Fibroblast of gingiva (primary cell): ENCODE results near the gene CER1.

Source experiments
- DNase-seq: peaks from one replicate; pipeline ENCODE4 v3.0.0-alpha.2; 2011; ENCODE audit warnings: low read depth

The CER1 gene, protein sequence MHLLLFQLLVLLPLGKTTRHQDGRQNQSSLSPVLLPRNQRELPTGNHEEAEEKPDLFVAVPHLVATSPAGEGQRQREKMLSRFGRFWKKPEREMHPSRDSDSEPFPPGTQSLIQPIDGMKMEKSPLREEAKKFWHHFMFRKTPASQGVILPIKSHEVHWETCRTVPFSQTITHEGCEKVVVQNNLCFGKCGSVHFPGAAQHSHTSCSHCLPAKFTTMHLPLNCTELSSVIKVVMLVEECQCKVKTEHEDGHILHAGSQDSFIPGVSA

DNA sequence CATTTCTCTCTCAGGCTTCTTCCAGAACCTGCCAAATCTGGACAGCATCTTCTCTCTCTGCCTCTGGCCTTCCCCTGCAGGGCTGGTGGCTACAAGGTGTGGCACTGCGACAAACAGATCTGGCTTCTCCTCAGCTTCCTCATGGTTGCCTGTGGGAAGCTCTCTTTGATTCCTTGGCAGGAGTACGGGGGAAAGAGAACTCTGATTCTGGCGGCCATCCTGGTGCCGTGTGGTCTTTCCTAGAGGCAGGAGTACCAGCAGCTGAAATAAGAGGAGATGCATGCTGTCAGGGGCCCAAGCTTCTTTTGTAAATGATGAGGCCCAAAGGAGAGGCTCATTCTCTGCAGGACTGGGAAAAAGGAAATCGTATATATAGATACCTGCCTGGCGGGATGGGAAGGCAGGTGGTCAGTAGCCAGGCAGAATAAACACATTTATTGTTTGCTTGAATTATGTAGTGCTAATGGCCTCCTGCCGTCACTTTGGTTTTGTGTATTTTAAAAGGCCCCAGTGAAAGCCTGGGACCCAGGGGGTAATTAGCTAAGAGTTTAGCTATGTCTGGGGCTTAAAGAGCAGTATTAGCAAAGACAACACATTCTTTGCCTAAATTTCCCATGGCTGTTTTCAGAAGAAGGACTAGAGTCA lies at the start of gene CER1:
Gene CER1, minus strand, starts transcription at position 343 of the 645 bp plus-strand sequence. Its CDS starts 61 bp downstream, at position 282.
- no peak for DNase-seq

DNA sequence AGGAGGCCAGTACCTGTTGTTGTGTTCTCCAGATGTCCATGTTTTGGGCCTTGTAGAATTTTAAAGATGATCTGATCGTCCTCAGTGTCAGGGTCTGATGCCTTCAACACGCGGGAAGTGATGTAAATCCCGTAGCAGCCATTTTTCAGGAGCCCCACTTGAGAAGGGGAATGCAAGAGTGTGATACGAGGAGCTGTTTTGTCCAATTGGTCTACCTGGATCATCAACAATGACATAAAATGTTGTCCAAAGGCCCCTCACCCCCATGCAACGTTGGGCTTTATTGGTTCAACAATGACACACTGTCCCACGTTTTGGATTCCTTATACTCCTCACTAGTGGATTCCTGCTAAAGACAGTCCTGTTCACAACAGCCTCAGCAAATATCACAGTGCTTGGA lies 48.1 kb upstream of the CER1 start:
- no peak for DNase-seq

DNA sequence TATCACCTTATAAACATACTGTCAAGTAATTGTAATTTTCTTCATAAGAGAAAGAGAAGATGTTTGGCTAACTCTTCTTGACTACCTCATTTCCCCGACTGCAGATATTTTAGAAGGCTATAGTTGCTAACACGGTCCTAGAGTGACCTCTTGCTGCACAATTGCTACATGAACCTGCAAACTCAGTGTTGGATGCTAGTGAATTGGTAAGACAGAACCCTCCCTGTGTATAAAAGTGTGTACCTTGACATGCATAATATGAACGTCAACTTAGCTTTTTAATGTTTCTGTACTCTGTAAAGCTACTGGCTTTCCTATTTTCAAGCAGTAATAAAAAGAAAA lies 46.7 kb upstream of the CER1 start:
- DNase-seq = peak; percentile 30

DNA sequence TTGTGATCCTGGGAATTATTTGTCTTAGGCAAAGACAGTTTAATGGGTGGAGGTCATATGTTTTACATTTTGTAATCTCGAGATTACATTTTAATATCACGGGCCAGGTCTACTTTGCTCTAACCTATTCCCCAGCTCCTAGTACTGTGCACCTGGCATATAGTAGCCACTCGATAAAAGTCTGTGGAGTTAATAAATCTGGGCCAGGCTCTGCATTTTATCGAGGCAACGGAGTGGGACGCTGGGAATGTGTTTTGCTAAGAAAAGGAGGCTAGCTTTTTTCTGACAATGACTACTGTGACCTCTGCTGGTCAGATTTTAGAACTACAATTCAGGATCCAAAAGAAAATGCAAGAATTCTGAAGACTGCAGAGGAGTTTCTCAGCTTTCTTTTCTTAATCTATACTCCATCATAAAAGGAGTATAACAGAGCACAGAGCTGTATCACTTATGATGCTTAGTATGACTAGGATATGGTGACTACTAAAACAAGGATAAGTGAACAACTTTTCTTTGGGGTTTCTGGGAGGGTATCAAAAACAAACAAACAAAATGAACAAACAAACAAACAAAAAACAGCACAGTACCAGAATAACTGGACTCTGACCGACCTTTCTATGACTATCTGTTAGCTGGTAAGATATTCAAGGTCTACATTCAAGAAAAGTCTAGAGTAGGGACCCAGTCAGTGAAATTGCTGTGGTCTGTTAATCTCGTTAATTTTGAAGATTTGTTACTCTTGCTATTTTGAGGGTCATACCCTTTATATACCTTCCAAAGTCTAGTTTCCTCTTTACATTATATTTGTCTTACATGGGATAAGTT lies 46.1 kb upstream of the CER1 start:
- DNase-seq = peak; percentile 52

DNA sequence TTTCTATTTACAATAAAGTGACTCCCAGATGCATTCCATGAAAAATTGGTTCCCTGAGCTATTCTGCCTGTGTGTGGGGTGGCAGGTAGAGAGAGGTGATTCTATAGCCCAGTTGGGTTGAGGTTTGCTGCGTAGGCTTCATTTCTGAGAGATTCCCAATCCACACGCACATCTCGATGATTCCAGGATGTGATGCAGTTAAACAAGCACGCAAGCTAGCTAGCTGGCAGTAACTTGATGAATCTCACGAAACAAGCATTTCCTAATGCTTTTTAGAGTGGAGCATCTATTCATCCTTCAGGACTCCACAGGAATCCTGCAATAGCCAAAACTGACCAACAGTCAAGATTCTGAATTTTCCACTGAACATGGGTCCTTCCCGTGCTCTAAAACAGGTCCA lies 43.8 kb upstream of the CER1 start:
- DNase-seq = peak; percentile 82

DNA sequence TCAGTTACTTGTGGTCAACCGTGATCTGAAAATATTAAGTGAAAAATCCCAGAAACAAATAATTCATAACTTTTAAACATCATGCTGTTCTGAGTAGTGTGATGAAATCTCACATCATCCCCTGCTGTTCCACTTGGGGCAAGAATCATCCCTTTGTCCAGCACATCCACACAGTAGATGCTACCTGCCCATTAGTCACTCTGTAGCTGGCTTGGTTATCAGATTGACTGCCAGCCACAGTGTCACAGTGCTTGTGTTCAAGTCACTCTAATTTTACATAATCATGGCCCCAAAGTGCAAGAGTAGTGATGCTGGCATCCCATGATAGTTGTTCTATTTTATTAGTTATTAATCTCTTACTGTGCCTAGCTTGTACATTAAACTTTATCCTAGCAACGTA lies 39.1 kb upstream of the CER1 start:
- no peak for DNase-seq

DNA sequence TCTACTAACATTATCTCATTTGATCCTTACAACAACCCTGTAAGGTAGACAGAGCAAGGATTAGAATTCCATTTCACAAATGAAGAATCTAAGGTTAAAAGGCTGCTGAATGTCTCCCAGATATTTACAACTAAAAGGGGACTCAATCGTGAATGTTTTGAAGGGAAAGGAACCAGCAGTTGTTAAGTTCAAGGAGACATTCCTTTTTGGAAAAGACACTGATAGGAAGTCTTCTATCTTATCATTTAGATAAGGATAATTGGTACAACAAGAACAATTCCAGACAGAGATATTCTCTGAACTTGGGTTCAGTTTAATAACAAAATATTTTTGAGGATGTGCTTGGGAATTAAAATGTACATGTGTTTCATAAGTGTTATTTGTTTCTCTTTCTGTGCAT lies 37.5 kb upstream of the CER1 start:
- no peak for DNase-seq

DNA sequence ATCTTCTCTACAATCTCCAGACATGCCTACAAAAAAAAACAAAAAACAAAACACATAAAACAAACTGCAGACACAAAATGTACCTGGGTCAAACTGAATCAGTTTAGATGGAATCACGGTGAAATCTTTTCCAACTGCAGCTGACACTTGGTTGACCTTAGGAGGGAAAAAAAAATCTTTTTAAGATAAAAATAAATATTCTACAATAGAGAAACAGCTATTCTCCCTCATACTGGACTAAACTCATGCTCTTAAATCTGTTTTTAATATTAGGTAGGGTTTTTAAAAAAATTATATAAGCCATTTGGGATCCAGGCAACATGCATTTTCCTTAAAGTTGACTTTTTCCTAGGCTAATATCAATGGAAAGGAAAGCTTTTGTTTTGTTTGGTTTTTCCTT lies 33.8 kb upstream of the CER1 start:
- DNase-seq = no peak

DNA sequence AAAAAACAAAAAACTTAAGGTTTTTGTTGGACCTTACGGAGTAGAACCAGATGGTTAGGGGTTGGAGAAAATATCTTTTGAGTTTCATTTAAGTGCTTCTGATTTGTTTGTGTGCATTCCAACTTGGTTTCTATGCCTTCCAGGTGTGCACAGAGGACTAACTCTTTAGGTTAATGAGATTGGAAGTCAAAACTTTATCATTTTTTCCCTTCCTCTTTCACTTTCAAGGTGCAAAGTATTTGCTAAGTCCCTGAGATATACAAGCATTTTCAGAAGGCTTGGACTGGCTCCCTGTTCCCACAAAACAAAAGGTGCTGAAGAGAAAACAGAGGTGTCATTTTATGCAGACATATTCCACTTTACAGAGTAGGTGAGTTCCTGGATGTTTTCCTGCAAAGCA lies 30.3 kb upstream of the CER1 start:
- no peak for DNase-seq

DNA sequence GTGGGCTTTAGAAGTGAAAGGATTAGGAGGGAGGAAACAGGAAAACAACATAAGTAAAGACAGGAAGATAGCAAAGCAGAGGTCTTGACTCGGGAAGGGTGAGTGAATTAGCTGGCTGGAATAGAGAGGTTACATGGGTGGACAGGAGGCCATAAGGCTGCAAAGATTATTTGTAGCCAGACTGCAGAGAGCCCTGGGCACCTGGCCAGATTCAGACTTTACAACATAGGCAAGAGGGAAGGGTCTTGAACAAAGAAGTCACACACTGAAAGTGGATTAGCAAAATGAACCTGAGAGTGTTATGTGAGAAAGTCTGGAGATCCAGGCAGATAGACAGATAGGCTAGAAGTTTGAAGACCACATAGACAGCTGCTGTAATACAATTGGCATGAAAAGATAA lies 29.7 kb upstream of the CER1 start:
- no peak for DNase-seq

DNA sequence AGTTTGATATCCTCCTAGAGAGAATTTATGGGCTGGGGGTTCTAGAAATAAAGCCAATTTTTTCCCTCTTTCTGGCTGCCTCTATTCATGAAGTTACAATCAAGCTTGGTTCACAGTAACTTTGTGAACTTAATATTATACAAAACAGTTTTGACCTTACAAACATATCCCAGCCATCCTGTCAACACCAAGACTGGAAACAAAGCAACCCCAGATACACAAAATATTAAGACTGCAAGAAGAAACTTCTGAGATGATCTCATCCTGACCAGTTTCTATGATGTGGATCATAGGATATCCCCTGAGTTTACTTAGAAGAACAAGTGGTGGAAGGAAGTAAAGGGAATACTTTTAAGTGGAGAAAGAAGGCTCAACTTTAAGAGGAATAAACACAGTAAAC lies 28.3 kb upstream of the CER1 start:
- DNase-seq = no peak

DNA sequence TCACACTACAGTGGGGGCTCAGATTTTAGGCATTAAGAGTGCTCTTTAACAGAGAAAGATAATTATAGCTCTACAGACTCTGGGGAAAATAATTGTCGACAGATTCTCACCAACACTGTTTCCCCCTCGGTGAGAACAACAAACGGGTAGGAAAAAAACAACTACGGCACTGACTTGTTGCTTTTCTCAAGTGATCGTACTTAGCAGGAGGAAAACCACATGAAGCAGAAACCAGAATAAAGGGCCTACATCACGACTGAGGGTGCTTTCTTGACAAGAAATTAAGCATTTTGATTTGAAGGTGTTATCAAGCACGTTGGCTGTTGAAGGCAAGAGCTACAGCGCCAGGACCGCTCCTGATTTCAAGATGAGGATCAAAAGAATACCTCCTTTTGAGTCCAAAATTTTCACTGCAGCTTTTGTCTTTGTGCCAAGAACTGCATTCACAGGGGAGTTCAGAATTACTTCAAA lies 27.2 kb upstream of the CER1 start:
- DNase-seq = no peak

DNA sequence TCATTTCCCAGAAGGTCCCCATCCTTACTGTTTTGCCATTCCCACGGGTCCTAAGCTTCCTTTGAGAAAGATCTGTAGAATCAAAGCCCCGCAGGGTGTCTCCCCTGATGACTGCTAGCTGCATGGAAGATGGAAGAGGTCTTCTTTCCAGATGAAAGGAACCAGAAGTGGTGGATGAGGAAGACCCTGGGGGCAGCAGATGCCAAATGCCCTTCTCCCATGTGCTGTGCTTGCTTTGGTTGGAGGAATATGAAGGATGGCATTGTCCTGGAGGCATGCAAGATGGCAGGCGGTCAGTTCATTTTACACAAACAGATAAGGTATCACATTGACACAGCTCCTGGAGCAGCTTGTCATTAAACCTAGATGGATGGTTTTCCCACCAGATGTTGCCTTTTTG lies 25.8 kb upstream of the CER1 start:
- no peak for DNase-seq

DNA sequence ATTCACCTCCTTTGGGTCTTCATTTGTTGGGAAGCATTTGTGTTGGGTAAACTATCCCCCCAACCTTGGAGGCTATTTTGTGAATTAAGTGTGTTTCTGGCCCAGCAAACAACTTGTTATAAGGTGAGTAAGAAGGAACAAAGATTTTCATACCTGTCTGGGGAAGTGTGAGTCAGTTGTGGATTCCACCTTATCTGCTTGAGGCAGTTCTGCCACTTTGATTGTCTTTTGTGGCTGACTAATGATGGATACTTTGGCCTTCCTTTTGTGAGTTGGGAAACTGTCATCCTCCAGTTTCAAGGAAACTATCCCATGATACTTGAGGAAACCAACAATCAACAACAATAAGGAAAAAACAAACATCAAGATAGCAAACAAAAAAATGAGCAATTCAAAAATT lies 24.6 kb upstream of the CER1 start:
- DNase-seq = no peak

DNA sequence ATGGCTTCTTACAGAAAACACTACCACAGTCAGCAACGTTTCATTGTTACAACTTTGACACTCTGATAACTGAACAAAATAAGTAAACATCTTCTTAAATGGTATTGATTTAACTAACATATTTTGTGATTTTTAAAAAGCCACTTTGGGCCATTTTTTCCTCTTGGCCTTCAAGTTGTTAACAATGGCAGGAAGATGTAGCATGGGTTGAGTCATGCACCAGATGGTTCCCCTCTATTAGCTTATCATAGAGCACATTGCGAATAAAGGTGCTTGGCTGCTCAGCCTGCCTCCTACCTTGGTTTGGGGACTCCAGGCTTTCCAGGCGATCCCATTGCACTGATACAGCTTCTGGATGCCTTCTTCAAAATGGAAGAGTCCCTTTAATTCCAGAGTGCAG lies 24.1 kb upstream of the CER1 start:
- no peak for DNase-seq

DNA sequence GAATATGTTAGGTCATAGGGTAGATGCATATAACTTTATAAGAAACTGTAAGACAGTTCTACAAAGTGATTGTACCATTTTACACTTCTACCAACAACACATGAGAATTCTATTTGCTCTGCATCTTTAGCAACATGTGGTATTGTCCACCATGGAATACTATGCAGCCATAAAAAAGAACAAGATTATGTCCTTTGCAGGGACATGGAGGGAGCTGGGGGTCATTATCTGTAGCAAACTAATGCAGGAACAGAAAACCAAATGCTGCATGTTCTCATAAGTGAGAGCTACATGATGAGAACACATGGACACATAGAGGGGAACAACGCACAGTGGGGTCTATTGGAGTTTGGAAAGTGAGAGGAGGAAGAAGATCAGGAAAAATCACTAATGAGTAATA lies 22.2 kb upstream of the CER1 start:
- DNase-seq = no peak

DNA sequence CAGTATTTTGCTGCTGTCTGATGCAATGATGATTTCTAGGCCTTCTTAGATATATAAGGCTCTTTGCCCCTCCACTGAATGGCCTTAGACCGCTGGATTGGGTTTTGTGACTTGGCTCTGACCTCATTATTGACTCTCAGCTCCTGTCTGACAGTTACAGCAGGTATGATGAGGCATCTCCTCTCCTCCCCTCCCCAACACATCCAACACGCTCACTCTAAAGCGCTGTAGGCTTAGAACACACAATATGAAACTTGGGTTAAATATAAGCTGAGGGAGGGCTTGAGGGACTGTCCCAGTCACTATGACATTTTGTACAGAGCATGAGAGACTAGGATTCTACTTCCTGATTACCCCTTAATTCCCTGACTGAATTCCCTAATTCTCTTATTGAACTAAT lies 18.8 kb upstream of the CER1 start:
- DNase-seq = no peak

DNA sequence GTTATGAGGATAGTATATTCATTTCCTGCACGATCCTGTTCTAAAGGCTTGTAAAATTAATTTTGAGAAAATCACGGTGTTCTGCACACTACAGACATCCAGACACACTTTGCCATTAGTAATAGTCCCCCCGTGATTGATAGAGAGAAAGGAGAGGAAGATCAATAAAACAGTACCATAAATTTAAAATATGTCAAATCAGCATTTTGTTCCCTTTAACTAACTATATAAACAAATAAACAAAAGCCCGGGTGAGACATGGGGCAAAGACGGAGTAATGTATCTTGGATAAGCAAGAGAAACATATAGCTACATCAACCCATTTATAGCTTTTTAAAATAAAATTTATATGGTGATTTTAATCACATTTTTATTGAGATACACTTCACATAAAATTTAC lies 10.6 kb upstream of the CER1 start:
- no peak for DNase-seq

DNA sequence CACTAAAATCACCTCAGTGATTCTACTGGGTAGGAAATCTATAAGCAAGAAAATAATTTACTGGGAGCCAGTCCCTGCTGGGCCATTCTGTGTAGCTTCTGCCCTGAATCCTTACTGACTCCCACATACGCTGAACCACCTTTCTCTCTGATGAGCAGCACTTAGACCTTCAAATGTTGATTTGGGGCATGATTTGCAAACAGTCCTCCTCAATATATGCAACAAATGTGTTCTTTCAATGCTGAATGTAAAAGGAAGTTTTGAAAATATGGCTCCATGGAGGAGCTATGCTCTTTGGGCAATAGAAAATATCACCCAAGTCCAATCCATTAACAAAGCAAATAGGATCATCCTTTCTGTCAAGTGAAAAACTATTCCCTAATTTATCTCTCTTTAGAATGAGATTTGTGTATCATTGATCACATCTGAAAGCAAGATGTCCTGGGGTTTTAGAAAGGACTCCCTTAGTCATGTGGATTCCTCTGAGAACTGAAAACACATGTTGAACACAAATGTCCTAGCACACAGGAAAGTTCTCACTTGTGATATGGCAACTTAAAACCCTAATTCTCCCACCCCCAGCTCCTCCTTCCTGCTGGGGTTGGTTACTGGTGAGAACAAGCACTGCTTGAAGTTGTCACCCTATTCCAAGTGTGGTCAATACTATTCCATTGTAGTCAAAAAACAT lies 8.9 kb upstream of the CER1 start:
- DNase-seq = no peak

DNA sequence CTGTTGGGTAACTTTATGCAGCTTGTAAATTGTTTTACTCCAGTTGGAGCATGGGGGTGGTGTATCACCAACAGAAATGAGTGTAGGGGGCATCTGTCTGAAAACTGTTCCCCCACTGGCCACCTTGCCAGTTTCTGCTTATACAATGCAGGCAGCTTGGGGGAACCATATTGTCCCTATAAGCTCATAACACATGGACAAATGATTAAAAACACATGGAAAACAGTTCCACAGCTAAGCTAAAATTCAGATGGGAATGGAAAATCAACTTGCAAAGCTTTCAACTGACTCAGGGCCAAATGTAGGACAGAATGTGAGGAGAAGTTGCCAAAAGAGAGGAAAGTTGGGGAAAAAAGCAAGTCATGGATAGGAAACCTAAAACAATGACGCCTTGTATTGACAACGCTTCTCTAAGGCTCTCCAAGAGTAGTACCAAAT lies 7.9 kb upstream of the CER1 start:
- peak; percentile 40 for DNase-seq

DNA sequence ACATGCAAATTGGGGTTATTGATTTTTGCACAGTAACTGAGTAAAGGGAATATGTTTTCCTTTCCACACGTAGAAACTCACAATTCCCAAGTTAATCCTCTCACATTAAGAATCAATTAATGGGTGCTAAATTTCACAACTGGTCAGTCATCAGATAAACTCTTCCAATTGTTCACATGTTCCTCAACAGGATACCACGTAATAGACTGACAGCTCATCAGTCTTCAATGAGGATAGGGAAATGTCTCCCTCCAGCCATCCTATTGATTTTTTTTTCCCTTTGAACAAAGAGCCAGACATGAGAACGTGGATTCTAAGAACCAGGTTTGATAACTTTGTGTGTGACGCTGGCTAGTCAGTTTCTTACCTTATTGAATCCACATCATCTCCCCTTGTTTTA lies 768 bp upstream of the CER1 start:
- DNase-seq = no peak

DNA sequence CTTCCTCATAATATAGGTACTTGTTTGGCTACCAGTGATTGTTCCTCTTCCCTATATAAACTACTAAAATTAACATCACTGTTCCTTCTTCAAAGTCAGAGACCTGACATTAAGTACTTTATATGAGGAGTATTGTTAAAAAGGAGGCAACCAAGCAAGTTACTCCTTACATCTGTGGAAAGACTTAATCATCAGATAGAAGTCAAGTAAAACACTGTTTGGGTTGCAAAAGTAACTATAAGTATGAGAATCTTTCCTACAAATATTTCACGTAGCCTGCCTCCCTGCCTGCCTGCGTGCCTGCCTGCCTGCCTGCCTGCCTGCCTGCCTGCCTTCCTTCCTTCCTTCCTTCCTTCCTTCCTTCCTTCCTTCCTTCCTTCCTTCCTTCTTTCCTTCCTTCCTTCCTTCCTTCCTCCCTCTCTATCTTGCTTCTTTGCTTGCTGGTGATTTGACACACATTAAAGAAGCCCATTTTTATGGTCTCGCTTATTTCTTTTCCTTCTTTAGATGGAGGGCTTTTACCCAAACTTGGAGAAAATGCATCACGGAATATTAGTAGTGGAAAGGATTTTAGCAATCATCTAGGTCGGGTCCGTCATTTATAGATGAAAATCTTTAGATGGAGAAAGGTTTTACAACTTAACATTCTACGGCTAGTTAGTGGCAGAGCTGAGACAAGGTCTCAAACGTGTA lies 3.2 kb downstream of the CER1 start:
- no peak for DNase-seq
